ENCODE data around the gene COL16A1. TPM values are rescaled to one million over a fixed set of nuclear protein-coding genes. Genes with fewer than 3 reads are reported as not detected.

The COL16A1 gene
- total RNA-seq, 3 donors from 2014 or later = 11.2 to 62.9 (median 19.3) TPM

DNA sequence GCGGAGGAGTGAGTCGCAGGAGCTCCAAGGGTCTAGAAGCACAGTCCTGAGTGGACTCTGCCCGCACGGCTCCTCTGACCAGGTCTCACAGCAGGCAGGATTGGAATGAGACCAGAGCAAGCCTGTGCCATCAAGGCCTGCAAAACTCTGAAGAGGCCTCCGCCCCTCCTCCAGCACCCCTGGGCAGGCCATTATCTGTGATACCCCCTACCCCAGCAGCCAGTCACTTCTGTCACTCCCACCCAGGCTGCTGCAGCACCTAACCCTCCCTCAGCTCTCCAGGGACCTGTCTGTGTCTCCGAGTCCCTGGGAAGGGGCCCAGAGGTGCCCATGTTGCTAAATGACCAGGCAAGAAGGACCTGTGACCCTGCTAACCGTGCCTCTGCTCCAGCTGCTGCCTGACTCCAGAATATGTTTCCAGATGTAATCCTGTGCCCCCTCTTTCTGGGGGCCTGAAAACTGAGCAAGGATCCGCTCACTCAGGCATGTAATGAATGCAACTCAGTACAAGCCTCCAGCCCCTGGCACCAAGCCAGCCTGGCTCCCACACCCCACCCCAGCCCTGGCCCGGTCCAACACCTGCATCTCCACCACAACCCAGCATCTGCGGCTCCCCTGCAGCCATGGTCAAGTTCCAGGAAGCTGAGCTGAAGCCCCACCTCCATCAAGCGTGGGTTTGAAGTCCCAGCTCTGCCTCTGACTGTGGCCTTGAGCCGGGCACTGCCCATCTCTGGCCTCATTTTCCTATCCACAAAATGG is 22.1 kb upstream of the COL16A1 start:
- no peaks in the 10 kb centered on the region for H3K9me3 ChIP-seq
- no peaks in the 10 kb centered on the region for H3K36me3 ChIP-seq (ENCODE audit: low read depth)
- no peaks in the 10 kb centered on the region for H3K4me1 ChIP-seq (ENCODE audit: low read depth)
- DNase-seq (peak in 1 of 3 donors; percentile 47), ATAC-seq (peak; percentile 22)
- intact Hi-C loops (cut with DNase I, micrococcal nuclease) = no loop called here
- TF ChIP-seq, protein P1, sequence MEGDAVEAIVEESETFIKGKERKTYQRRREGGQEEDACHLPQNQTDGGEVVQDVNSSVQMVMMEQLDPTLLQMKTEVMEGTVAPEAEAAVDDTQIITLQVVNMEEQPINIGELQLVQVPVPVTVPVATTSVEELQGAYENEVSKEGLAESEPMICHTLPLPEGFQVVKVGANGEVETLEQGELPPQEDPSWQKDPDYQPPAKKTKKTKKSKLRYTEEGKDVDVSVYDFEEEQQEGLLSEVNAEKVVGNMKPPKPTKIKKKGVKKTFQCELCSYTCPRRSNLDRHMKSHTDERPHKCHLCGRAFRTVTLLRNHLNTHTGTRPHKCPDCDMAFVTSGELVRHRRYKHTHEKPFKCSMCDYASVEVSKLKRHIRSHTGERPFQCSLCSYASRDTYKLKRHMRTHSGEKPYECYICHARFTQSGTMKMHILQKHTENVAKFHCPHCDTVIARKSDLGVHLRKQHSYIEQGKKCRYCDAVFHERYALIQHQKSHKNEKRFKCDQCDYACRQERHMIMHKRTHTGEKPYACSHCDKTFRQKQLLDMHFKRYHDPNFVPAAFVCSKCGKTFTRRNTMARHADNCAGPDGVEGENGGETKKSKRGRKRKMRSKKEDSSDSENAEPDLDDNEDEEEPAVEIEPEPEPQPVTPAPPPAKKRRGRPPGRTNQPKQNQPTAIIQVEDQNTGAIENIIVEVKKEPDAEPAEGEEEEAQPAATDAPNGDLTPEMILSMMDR (IDR thresholded peaks at IDR 0.05) = no peak
- no peak overlapping the region for H3K4me3 ChIP-seq

DNA sequence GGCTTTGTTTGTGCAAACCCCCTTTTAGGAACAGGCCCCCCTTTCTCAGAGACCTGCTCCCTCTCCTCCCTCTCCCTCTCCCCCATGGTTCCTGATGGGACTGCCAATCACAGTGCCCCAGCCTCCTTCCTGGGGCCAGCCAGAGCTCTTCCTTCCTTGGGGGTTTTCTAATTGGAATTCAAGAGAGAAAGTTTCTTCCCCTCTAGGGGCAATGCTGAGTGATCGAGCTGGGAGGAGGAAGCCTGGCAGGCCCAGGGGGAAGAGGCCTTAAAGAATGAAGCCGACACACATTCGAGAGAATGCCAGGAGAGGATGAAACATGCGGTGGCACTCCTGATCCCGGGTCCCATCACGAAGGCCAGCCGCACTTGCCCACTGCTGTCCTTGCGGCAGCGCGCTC is 21.3 kb upstream of the COL16A1 start:
- no peak overlapping the region for H3K4me3 ChIP-seq
- H3K36me3 ChIP-seq (ENCODE audit: low read depth) = no peaks in the 10 kb centered on the region
- ATAC-seq = no peak
- H3K4me1 ChIP-seq (ENCODE audit: low read depth) = no peaks in the 10 kb centered on the region
- intact Hi-C loops (cut with DNase I, micrococcal nuclease) = no loop called here
- no peak for DNase-seq
- no peaks in the 10 kb centered on the region for H3K9me3 ChIP-seq
- TF ChIP-seq, protein P1 (IDR thresholded peaks at IDR 0.05) = no peak

DNA sequence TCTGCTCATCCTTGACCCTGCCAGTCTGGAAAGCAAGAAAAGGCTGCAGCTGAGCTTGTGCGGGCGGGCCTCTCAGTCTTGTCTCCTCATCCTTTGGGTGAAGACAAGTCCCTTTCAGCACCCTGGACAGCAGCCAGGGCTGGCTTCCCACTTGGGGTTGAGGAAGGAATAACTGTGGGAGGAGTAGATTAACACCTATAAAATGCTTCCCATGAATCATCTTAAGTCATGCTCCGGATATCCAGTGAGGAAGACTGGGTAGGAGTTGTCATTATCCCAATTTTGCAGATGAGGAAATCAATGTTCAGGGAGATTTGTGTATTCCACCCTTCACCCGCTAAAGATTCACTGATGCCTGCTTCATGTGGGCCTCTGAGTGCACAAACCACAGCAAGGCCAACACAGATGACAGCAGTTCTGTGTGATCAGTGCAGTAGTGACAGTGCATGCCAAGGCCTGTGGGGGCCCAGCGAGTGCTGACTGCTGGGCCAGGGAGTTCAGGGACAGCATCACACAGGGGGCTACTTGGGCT is 20.1 kb upstream of the COL16A1 start:
- H3K36me3 ChIP-seq (ENCODE audit: low read depth) = no peaks in the 10 kb centered on the region
- no peaks in the 10 kb centered on the region for H3K9me3 ChIP-seq
- TF ChIP-seq, protein P1 (IDR thresholded peaks at IDR 0.05) = no peak
- peak; percentile 73 for ATAC-seq
- no peak overlapping the region for H3K4me3 ChIP-seq
- DNase-seq = peak in 2 of 3 donors; percentile 79 to 88
- H3K4me1 ChIP-seq (ENCODE audit: low read depth) = no peaks in the 10 kb centered on the region
- intact Hi-C loops (cut with DNase I, micrococcal nuclease) = no loop called here

DNA sequence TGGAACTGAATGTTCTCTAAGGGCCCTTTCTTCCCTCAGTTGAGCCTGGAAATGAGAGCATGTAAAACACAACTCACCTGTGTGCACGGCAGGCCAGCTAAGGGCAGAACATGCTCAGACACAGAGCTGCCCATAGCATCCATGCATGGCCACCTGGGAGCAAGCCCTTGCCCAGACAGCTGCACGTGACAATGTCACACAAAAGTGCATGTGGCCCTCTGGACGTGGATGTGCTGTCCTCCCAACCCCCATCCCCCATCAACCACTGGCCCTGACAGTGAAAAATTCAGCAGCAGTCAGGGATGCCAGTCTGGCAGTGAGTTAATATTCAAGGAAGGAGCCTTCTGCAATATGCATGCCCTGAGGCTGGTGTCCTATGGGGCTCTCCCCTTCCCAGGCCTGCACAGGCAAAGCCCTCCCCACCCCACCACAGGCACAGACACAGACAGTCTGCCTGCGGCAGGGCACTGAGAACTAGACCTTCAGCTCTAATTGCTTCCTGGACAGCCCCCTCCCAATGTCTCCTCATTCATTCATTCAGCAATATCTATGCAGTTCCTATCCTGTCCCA is 14.6 kb upstream of the COL16A1 start:
- ATAC-seq (no peak), DNase-seq (no peak)
- H3K36me3 ChIP-seq (ENCODE audit: low read depth) = no peaks in the 10 kb centered on the region
- intact Hi-C loops (cut with DNase I, micrococcal nuclease) = no loop called here
- no peak overlapping the region for H3K4me3 ChIP-seq
- no peaks in the 10 kb centered on the region for H3K9me3 ChIP-seq
- H3K4me1 ChIP-seq (ENCODE audit: low read depth) = peaks cover 14% of the 10 kb centered on the region
- TF ChIP-seq, protein P1 (IDR thresholded peaks at IDR 0.05) = no peak

DNA sequence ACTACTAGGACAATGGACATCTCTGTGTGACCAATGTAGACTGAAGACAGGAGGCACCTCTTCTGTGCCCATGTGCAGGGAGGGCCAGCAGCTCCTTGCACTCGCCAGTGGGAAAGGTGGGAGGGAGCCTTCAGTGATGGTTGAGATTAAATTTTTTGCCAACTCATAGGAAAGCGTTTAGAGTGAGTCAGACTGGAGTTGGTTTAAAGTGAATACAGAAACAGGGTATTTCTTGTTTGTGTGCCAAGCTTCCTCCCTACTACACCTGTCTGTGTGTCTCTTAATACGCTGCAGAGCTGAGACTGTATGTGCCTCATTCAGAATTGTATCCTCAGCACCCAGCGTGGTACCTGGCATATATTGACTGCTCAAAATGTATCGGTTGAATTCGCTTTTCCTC is 13.5 kb upstream of the COL16A1 start:
- Histone ChIP-seq H3K4me1 (ENCODE audit: low read depth) (peaks cover 14% of the 10 kb centered on the region), H3K4me3 (no peak overlapping the region), H3K9me3 (no peaks in the 10 kb centered on the region), H3K36me3 (ENCODE audit: low read depth) (no peaks in the 10 kb centered on the region)
- ATAC-seq (no peak), DNase-seq (no peak)
- intact Hi-C loops (cut with DNase I, micrococcal nuclease) = no loop called here
- TF ChIP-seq, protein P1 (IDR thresholded peaks at IDR 0.05) = no peak
